ENCODE measurements around the gene PAPOLB.

PAPOLB gene

DNA sequence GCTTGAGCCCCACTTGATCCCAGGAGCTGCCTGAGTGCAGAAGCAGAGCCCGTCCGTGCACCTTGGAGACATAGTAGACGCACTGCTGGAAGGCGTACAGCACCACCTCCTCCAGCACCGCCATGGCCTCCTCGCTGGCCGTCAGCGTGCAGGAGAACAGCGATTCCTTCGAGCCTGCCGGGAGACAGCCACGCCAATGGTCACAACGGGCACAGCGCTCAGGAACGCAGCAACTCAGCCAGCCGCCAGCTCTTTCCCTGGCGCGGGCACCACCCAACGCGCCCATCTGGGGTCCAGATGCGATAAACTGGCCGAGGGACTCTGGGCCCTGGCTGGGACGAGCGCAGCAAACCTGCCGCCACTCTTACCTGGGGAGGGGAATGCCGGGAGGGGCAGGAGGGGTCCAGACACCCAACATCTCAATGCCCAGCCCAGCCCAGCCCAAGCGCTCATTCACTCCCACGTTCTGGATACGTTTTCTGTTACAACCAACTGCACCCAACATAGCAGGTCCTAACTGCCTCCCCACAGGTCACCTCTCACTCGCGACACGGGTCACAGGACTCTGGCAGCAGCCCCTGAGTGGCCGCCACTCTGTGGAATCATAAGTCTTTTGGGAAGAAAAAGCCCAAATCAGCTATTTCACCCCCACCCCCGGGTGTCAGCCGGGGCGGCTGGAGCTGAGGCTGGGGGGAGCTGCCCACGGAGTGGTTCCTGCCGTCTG, 44.5 kb downstream of the PAPOLB start:
- no peak overlapping the region for H3K9ac ChIP-seq (ENCODE audit: low read length)
- H3K27me3 ChIP-seq (ENCODE audit: control insufficient read depth in 1 of 2, insufficient read depth in 2 of 2, low read length in 2 of 2): peaks cover 0 to 5% of the 10 kb centered on the region in 2 donors
- no peaks in the 10 kb centered on the region for H3K4me1 ChIP-seq (ENCODE audit: insufficient read depth, low read length)
- no peak overlapping the region for H3K27ac ChIP-seq (ENCODE audit: low read depth, low read length)
- no peaks in the 10 kb centered on the region for H3K9me3 ChIP-seq (ENCODE audit: low read length)
- H3K36me3 ChIP-seq (ENCODE audit: insufficient read depth, low read length): no peaks in the 10 kb centered on the region
- H3K4me3 ChIP-seq (ENCODE audit: low read depth in 1 of 2, low read length in 2 of 2): no peak overlapping the region

DNA sequence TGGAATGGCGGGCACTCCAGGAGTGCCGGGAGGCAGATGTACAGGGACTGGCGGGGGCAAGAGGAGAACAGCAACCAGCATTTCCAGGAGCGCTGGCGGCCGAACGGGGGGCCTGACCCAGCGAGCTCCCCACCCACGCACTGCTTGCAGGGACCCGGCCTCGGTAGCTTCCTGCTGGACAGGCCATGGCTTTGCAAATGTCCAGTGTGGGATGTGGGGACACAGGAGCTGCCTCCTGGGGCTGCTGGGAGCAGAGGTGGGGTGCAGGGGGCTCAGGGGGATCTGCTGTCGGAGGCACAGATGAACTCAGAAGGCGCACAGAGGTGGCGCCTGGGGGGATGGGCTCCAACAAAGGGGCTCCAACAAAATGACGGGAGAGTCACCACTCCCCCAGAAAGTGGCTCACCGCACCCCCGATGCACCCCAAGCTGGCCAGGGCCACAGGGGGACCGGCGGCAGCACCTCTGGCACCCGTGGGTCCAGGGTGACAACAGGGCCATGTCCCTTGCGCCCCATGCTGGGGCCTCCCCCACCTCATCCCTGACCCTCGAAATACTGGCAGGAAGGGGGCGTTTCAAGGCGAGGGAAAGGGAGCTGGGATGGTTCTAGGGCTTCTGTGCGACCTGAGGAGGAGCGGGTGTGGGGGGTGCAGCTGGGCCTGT, 45.3 kb downstream of the PAPOLB start:
- H3K9ac ChIP-seq (ENCODE audit: low read length): no peak overlapping the region
- no peaks in the 10 kb centered on the region for H3K9me3 ChIP-seq (ENCODE audit: low read length)
- no peaks in the 10 kb centered on the region for H3K4me1 ChIP-seq (ENCODE audit: insufficient read depth, low read length)
- H3K27ac ChIP-seq (ENCODE audit: low read depth, low read length): no peak overlapping the region
- H3K36me3 ChIP-seq (ENCODE audit: insufficient read depth, low read length): no peaks in the 10 kb centered on the region
- H3K4me3 ChIP-seq (ENCODE audit: low read depth in 1 of 2, low read length in 2 of 2): no peak overlapping the region
- peaks cover 0 to 5% of the 10 kb centered on the region in 2 donors for H3K27me3 ChIP-seq (ENCODE audit: control insufficient read depth in 1 of 2, insufficient read depth in 2 of 2, low read length in 2 of 2)

DNA sequence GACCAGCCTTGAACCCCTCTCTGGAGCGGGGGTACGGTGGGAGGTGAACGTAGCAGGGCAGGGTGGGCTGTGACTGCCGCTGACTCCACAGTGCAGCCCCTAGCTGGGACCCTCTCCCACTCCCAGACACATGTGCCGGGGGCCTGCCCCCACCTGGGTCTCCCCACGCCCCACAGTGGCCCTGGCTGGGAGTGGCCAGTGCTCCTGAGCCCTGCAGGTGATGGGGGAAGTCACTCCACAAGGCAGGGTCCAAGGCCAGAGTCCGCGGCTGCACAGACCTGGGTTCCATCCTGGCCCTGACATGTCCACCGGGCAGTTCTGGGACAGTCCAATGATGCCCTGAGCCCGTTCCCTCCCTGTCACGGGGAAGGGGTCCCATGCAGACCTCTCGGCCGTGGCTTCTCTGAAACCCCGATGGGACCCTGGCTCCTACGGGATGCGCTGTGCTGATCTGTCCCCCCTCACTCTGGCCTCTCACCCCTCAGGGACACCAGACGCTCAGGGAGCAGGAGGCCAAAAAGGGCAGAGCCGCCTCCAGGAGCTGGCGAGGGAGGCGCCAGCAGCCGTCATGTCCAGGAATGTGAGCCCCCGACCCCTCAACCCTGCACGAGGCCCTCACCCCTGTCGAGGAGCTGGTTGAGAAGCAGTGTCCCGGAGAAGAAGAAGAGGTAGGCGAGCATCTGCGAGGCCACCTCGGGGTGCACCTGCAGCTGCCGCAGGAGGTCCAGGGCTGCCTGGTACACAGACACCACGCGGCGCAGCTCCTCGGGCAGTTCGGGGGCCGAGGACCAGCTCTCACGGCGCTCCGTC, 46.0 kb downstream of the PAPOLB start:
- Histone ChIP-seq H3K9ac (ENCODE audit: low read length) (no peak overlapping the region), H3K27me3 (ENCODE audit: control insufficient read depth in 1 of 2, insufficient read depth in 2 of 2, low read length in 2 of 2) (peaks cover 0 to 5% of the 10 kb centered on the region in 2 donors), H3K36me3 (ENCODE audit: insufficient read depth, low read length) (no peaks in the 10 kb centered on the region), H3K4me1 (ENCODE audit: insufficient read depth, low read length) (no peaks in the 10 kb centered on the region), H3K27ac (ENCODE audit: low read depth, low read length) (no peak overlapping the region), H3K4me3 (ENCODE audit: low read depth in 1 of 2, low read length in 2 of 2) (no peak overlapping the region), H3K9me3 (ENCODE audit: low read length) (no peaks in the 10 kb centered on the region)

GRCh38 chr7:4815121-4815520, 46.7 kb downstream of the PAPOLB start:
- Histone ChIP-seq H3K27ac (ENCODE audit: low read depth, low read length) (no peak overlapping the region), H3K9me3 (ENCODE audit: low read length) (no peaks in the 10 kb centered on the region)

DNA sequence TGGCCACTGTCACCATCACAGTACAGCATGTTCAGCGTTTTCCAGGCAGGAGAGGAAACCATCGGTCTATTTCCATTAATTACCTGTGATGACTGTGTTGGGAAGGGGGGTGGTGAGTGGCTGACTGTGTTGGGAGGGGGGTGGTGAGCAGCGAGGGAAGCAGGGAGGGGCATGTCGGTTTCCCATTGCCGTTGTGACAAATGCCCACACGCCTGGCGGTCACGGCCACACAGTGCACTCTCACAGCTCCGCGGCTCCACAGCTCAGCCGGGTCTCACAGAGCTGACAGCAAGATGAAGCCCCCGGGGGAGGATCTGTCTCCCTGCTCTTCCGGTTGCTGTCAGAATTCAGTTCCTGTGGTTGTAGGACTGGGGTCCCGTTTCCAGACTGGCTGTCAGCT, 47.4 kb downstream of the PAPOLB start:
- no peaks in the 10 kb centered on the region for H3K36me3 ChIP-seq (ENCODE audit: insufficient read depth, low read length)
- H3K9me3 ChIP-seq (ENCODE audit: low read length): no peaks in the 10 kb centered on the region
- no peak overlapping the region for H3K27ac ChIP-seq (ENCODE audit: low read depth, low read length)
- H3K27me3 ChIP-seq (ENCODE audit: control insufficient read depth in 1 of 2, insufficient read depth in 2 of 2, low read length in 2 of 2): peaks cover 0 to 5% of the 10 kb centered on the region in 2 donors
- H3K4me3 ChIP-seq (ENCODE audit: low read depth in 1 of 2, low read length in 2 of 2): no peak overlapping the region
- no peak overlapping the region for H3K9ac ChIP-seq (ENCODE audit: low read length)
- H3K4me1 ChIP-seq (ENCODE audit: insufficient read depth, low read length): no peaks in the 10 kb centered on the region

More at GRCh38 chr7:4815121-4815520, 46.7 kb downstream of the PAPOLB start:
- Histone ChIP-seq H3K27me3 (ENCODE audit: control insufficient read depth in 1 of 2, insufficient read depth in 2 of 2, low read length in 2 of 2) (peaks cover 0 to 5% of the 10 kb centered on the region in 2 donors), H3K4me1 (ENCODE audit: insufficient read depth, low read length) (no peaks in the 10 kb centered on the region), H3K36me3 (ENCODE audit: insufficient read depth, low read length) (no peaks in the 10 kb centered on the region), H3K9ac (ENCODE audit: low read length) (no peak overlapping the region), H3K4me3 (ENCODE audit: low read depth in 1 of 2, low read length in 2 of 2) (no peak overlapping the region)

DNA sequence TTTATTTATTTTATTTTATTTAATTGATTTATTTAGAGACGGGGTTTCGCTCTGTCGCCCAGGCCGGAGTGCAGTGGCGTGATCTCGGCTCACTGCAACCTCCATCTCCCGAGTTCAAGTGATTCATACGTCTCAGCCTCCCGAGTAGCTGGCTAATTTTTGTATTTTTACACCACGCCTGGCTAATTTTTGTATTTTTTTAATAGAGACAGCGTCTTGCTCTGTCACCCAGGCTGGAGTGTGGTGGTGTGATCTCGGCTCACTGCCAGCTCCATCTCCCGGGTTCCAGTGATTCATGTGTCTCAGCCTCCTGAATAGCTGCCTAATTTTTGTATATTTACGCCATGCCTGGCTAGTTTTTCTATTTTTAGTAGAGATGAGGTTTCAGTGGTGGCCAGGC, 52.2 kb downstream of the PAPOLB start:
- H3K27ac ChIP-seq (ENCODE audit: low read depth, low read length): no peak overlapping the region
- no peaks in the 10 kb centered on the region for H3K36me3 ChIP-seq (ENCODE audit: insufficient read depth, low read length)
- no peak overlapping the region for H3K9ac ChIP-seq (ENCODE audit: low read length)
- H3K9me3 ChIP-seq (ENCODE audit: low read length): no peaks in the 10 kb centered on the region
- peaks cover 0 to 9% of the 10 kb centered on the region in 2 donors for H3K27me3 ChIP-seq (ENCODE audit: control insufficient read depth in 1 of 2, insufficient read depth in 2 of 2, low read length in 2 of 2)
- no peak overlapping the region for H3K4me3 ChIP-seq (ENCODE audit: low read depth in 1 of 2, low read length in 2 of 2)
- no peaks in the 10 kb centered on the region for H3K4me1 ChIP-seq (ENCODE audit: insufficient read depth, low read length)

DNA sequence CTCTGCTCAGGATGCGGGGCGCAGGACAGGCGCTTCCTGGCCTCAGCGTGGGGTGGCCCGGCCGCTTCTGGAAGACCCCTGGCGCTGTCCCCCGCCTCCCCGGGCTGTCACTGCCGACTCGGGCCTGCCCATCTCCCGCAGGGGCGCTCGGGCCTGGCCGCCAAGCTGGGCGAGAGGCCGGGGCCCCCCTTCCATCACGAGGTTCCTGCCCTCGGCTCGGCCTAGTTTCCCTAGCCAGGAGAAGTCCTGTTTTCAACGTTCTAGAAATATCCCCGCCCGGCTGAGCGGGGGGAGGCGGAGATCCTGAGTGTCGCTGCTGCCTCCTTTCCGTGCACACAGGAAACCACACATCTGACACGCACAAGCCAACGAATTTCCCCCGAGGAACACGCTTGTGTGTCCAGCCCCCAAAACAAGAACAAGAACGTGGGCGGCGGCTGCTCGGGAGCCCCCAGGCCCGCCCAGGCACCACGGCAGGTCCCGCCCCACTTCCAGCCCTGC, 52.7 kb downstream of the PAPOLB start:
- Histone ChIP-seq H3K9ac (ENCODE audit: low read length) (no peak overlapping the region), H3K36me3 (ENCODE audit: insufficient read depth, low read length) (no peaks in the 10 kb centered on the region), H3K4me1 (ENCODE audit: insufficient read depth, low read length) (no peaks in the 10 kb centered on the region), H3K4me3 (ENCODE audit: low read depth in 1 of 2, low read length in 2 of 2) (no peak overlapping the region), H3K27ac (ENCODE audit: low read depth, low read length) (no peak overlapping the region), H3K27me3 (ENCODE audit: control insufficient read depth in 1 of 2, insufficient read depth in 2 of 2, low read length in 2 of 2) (peaks cover 0 to 9% of the 10 kb centered on the region in 2 donors), H3K9me3 (ENCODE audit: low read length) (no peaks in the 10 kb centered on the region)

DNA sequence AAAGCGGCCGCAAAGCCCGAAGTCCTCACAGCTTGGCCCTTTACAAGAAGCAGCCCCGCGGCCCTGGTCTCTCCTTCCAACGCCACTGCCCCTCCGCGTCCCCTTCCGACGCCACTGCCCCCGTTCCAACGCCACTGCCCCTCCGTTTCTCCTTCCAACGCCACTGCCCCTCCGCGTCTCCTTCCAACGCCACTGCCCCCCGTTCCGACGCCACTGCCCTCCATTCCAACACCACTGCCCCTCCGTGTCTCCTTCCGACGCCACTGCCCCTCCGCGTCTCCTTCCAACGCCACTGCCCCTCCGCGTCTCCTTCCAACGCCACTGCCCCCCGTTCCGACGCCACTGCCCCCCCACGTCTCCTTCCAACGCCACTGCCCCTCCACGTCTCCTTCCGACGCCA, 53.3 kb downstream of the PAPOLB start:
- no peaks in the 10 kb centered on the region for H3K4me1 ChIP-seq (ENCODE audit: insufficient read depth, low read length)
- H3K4me3 ChIP-seq (ENCODE audit: low read depth in 1 of 2, low read length in 2 of 2): no peak overlapping the region
- no peak overlapping the region for H3K9ac ChIP-seq (ENCODE audit: low read length)
- H3K9me3 ChIP-seq (ENCODE audit: low read length): no peaks in the 10 kb centered on the region
- H3K27me3 ChIP-seq (ENCODE audit: control insufficient read depth in 1 of 2, insufficient read depth in 2 of 2, low read length in 2 of 2): peaks cover 0 to 9% of the 10 kb centered on the region in 2 donors
- no peak overlapping the region for H3K27ac ChIP-seq (ENCODE audit: low read depth, low read length)
- no peaks in the 10 kb centered on the region for H3K36me3 ChIP-seq (ENCODE audit: insufficient read depth, low read length)

DNA sequence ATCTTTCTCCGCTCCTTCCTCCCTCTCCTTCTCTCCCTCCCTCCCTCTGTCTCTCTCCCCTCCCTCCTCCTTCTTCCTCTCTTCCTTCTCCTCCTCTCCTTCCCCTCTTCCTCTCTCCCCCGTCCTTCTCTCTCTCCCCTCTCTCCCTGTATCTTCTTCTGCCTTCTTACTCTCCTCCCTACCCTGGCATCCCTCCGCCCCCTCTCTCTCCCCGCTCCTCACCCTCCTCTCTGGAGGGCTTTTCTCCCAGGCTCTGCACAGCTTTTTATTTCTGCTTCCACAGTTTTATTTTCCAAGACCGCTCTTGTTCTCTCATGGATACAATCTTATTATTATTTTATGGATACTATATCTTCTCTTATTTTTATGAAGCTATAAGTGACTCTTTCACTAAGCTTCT, 53.8 kb downstream of the PAPOLB start:
- Histone ChIP-seq H3K27ac (ENCODE audit: low read depth, low read length) (no peak overlapping the region), H3K4me3 (ENCODE audit: low read depth in 1 of 2, low read length in 2 of 2) (no peak overlapping the region), H3K9ac (ENCODE audit: low read length) (no peak overlapping the region), H3K36me3 (ENCODE audit: insufficient read depth, low read length) (no peaks in the 10 kb centered on the region), H3K4me1 (ENCODE audit: insufficient read depth, low read length) (no peaks in the 10 kb centered on the region), H3K9me3 (ENCODE audit: low read length) (no peaks in the 10 kb centered on the region), H3K27me3 (ENCODE audit: control insufficient read depth in 1 of 2, insufficient read depth in 2 of 2, low read length in 2 of 2) (peaks cover 0 to 9% of the 10 kb centered on the region in 2 donors)
